ENCODE data around the gene RALGAPA1.
"Not testable (repeated sequence)": the region's sequence is repeated elsewhere in the genome, so short reads cannot be mapped to it uniquely, and the experiment has no call there.

GRCh38 chr14:35621996-35622395 lies 187.1 kb downstream of the RALGAPA1 start:
- not testable (repeated sequence) for TF ChIP-seq POLR2AphosphoS5, EP300, POLR2A (IDR thresholded peaks at IDR 0.05)
- TF ChIP-seq, protein P1, sequence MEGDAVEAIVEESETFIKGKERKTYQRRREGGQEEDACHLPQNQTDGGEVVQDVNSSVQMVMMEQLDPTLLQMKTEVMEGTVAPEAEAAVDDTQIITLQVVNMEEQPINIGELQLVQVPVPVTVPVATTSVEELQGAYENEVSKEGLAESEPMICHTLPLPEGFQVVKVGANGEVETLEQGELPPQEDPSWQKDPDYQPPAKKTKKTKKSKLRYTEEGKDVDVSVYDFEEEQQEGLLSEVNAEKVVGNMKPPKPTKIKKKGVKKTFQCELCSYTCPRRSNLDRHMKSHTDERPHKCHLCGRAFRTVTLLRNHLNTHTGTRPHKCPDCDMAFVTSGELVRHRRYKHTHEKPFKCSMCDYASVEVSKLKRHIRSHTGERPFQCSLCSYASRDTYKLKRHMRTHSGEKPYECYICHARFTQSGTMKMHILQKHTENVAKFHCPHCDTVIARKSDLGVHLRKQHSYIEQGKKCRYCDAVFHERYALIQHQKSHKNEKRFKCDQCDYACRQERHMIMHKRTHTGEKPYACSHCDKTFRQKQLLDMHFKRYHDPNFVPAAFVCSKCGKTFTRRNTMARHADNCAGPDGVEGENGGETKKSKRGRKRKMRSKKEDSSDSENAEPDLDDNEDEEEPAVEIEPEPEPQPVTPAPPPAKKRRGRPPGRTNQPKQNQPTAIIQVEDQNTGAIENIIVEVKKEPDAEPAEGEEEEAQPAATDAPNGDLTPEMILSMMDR (IDR thresholded peaks at IDR 0.05), result not testable (repeated sequence)

All from stomach (tissue), 4 donors.